Measurements from ENCODE around the gene PRKN.

The PRKN gene

GRCh38 chr6:161408041-161408440, 1319.5 kb downstream of the PRKN start:
- DNase-seq (ENCODE audit: low read depth in 2 of 2, low spot score in 1 of 2): no peak

GRCh38 chr6:161407581-161407980, 1320.0 kb downstream of the PRKN start:
- no peak for DNase-seq (ENCODE audit: low read depth in 2 of 2, low spot score in 1 of 2)

- no peak for DNase-seq (ENCODE audit: low read depth in 2 of 2, low spot score in 1 of 2)
These were observed 1320.5 kb downstream of the PRKN start for GRCh38 chr6:161407115-161407514.

GRCh38 chr6:161406646-161407045, 1320.9 kb downstream of the PRKN start:
- DNase-seq (ENCODE audit: low read depth in 2 of 2, low spot score in 1 of 2): no peak

- no peak for DNase-seq (ENCODE audit: low read depth in 2 of 2, low spot score in 1 of 2)
These were observed 1322.1 kb downstream of the PRKN start for GRCh38 chr6:161405418-161405817.

- DNase-seq (ENCODE audit: low read depth in 2 of 2, low spot score in 1 of 2): no peak
These were observed 1323.8 kb downstream of the PRKN start for GRCh38 chr6:161403717-161404116.

- DNase-seq (ENCODE audit: low read depth in 2 of 2, low spot score in 1 of 2): no peak
These were observed 1325.8 kb downstream of the PRKN start for GRCh38 chr6:161401587-161402309.

- no peak for DNase-seq (ENCODE audit: low read depth in 2 of 2, low spot score in 1 of 2)
These were observed 1326.9 kb downstream of the PRKN start for GRCh38 chr6:161400671-161401070.

GRCh38 chr6:161396539-161396938, 1331.0 kb downstream of the PRKN start:
- DNase-seq (ENCODE audit: low read depth in 2 of 2, low spot score in 1 of 2): no peak

GRCh38 chr6:161395716-161396231, 1331.8 kb downstream of the PRKN start:
- no peak for DNase-seq (ENCODE audit: low read depth in 2 of 2, low spot score in 1 of 2)

- DNase-seq (ENCODE audit: low read depth in 2 of 2, low spot score in 1 of 2): no peak
These were observed 1333.1 kb downstream of the PRKN start for GRCh38 chr6:161394437-161394836.

GRCh38 chr6:161393839-161394364, 1333.7 kb downstream of the PRKN start:
- DNase-seq (ENCODE audit: low read depth in 2 of 2, low spot score in 1 of 2): peak in 1 of 2 donors; percentile 25

- DNase-seq (ENCODE audit: low read depth in 2 of 2, low spot score in 1 of 2): no peak
These were observed 1334.3 kb downstream of the PRKN start for GRCh38 chr6:161393292-161393691.

- DNase-seq (ENCODE audit: low read depth in 2 of 2, low spot score in 1 of 2): no peak
These were observed 1337.8 kb downstream of the PRKN start for GRCh38 chr6:161389756-161390155.

- no peak for DNase-seq (ENCODE audit: low read depth in 2 of 2, low spot score in 1 of 2)
These were observed 1343.6 kb downstream of the PRKN start for GRCh38 chr6:161383951-161384350.

GRCh38 chr6:161379834-161380582, 1347.6 kb downstream of the PRKN start:
- no peak for DNase-seq (ENCODE audit: low read depth in 2 of 2, low spot score in 1 of 2)

- DNase-seq (ENCODE audit: low read depth in 2 of 2, low spot score in 1 of 2): no peak
These were observed 1349.5 kb downstream of the PRKN start for GRCh38 chr6:161378115-161378514.

GRCh38 chr6:161377116-161377515, 1350.5 kb downstream of the PRKN start:
- DNase-seq (ENCODE audit: low read depth in 2 of 2, low spot score in 1 of 2): no peak

GRCh38 chr6:161376367-161376766, 1351.2 kb downstream of the PRKN start:
- DNase-seq (ENCODE audit: low read depth in 2 of 2, low spot score in 1 of 2): no peak

GRCh38 chr6:161374971-161375873, 1352.3 kb downstream of the PRKN start:
- DNase-seq (ENCODE audit: low read depth in 2 of 2, low spot score in 1 of 2): no peak

GRCh38 chr6:161373905-161374451, 1353.6 kb downstream of the PRKN start:
- DNase-seq (ENCODE audit: low read depth in 2 of 2, low spot score in 1 of 2): peak; percentile 13 to 18

Data from stimulated activated CD8-positive, alpha-beta memory T cell treated with anti-CD3 and anti-CD28 coated beads, Interleukin-4, amount 100 ng/mL, for 1 hour (primary cell).